ENCODE measurements around the gene HSD17B3.

GRCh38 chr9:96253059-96253696 lies 48.8 kb downstream of the HSD17B3 start:
- TF ChIP-seq CTCF (IDR thresholded peaks at IDR 0.05) (no peak), EZH2 (IDR thresholded peaks at IDR 0.05) (no peak)
